ENCODE results near the gene PIRT. TPM values are rescaled to one million over a fixed set of nuclear protein-coding genes. Genes with fewer than 3 reads are reported as not detected.

PIRT gene
- total and polyA plus RNA-seq, 2 donors (not counting 1 experiment from before 2014, with no cell fraction given), result not detected

- Histone ChIP-seq H3K4me1 (ENCODE audit: control insufficient read depth in 2 of 2, insufficient read depth in 2 of 2, low read length in 2 of 2) (no peaks in the 10 kb centered on the region), H3K9ac (ENCODE audit: low read length) (no peak overlapping the region), H3K36me3 (replicated peaks in 1 of 2; ENCODE audit: control extremely low read depth in 1 of 2, control insufficient read depth in 1 of 2, extremely low read depth in 1 of 2, insufficient read depth in 2 of 2, low read length in 1 of 2) (no peaks in the 10 kb centered on the region), H3K9me3 (ENCODE audit: control extremely low read depth in 1 of 3, control insufficient read depth in 2 of 3, insufficient read depth in 1 of 3, low read length in 2 of 3) (no peaks in the 10 kb centered on the region), H3K4me3 (ENCODE audit: control extremely low read depth in 1 of 5, extremely low read depth in 1 of 5, insufficient read depth in 1 of 5, low read depth in 2 of 5, low read length in 4 of 5) (no peak overlapping the region), H3K27ac (ENCODE audit: low read length in 2 of 2) (no peak overlapping the region), H4K20me1 (ENCODE audit: control insufficient read depth, insufficient read depth, low read length, poor library complexity, severe bottlenecking) (no peaks in the 10 kb centered on the region), H3K4me2 (replicated peaks; ENCODE audit: low read depth, low read length, poor library complexity, severe bottlenecking) (no peak overlapping the region), H2AFZ (ENCODE audit: insufficient read depth, low read depth, low read length, poor library complexity, severe bottlenecking) (no peak overlapping the region), H3K27me3 (replicated peaks in 1 of 4; ENCODE audit: control extremely low read depth in 1 of 4, control insufficient read depth in 3 of 4, insufficient read depth in 4 of 4, low read length in 3 of 4) (peaks cover 0 to under 1% (median 0%) of the 10 kb centered on the region in 4 experiments), H3K79me2 (ENCODE audit: control insufficient read depth, insufficient read depth, low read length) (no peaks in the 10 kb centered on the region)
- ATAC-seq (ENCODE audit: low read depth), result no peak
- intact Hi-C loops (cut with micrococcal nuclease), result no loop called here
- whole genome bisulfite sequencing (ENCODE audit: insufficient coverage), result 83% methylated on average over 3 of the region's 5 CpGs
- Mint-ChIP-seq H3K27me3 (no peaks in the 10 kb centered on the region), H3K27ac (no peak overlapping the region), H3K4me3 (no peak overlapping the region), H3K9me3 (ENCODE audit: insufficient read depth) (no peaks in the 10 kb centered on the region), H3K4me1 (no peaks in the 10 kb centered on the region)
- ChIA-PET CTCF (interaction anchor here (1.3 kb wide), 1 partner anchor 10 kb away, joined by 3 read pairs; no protein-coding TSS in a partner anchor), POLR2A (no interaction called here)
- no peak for DNase-seq
- TF ChIP-seq, protein P1, sequence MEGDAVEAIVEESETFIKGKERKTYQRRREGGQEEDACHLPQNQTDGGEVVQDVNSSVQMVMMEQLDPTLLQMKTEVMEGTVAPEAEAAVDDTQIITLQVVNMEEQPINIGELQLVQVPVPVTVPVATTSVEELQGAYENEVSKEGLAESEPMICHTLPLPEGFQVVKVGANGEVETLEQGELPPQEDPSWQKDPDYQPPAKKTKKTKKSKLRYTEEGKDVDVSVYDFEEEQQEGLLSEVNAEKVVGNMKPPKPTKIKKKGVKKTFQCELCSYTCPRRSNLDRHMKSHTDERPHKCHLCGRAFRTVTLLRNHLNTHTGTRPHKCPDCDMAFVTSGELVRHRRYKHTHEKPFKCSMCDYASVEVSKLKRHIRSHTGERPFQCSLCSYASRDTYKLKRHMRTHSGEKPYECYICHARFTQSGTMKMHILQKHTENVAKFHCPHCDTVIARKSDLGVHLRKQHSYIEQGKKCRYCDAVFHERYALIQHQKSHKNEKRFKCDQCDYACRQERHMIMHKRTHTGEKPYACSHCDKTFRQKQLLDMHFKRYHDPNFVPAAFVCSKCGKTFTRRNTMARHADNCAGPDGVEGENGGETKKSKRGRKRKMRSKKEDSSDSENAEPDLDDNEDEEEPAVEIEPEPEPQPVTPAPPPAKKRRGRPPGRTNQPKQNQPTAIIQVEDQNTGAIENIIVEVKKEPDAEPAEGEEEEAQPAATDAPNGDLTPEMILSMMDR (IDR thresholded peaks at IDR 0.05), result no peak
- no peak for TF ChIP-seq EZH2 (IDR thresholded peaks at IDR 0.05; ENCODE audit: borderline replicate concordance, insufficient read depth, low read depth, low read length, poor library complexity, severe bottlenecking)
Measured at GRCh38 chr17:10838682-10839081, 795 bp upstream of the PIRT start.

DNA sequence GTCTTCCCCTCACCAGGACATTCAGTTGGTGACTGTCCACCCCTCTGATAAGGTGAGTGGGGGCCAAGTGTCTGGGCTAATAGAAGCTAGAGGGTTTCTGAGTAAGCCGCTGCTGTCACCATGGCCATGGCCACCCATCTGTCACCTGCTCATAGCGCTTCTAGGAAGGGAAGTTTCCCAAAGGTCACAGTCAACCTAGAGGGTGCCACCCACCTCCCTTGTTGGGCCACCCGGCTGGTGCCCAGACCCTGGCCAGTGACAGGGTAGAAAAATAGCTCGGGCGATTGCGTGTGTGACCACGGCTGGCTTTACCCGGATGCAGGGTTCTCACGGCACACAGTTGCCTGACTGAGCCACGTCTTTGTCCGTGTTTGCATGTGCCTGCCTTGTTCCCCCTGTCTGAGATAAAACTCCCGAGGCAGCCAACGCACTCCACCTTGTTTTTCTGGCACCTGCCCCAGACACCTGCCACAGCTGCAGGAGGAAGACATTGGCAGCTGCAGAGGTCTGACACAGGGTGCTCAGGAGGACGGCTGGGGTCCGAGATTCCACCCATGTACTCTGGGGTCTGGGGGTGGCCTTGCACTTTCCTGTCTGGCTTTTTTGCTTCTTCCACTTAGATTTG lies 809 bp downstream of the PIRT start:
- Mint-ChIP-seq H3K27ac (no peak overlapping the region), H3K9me3 (ENCODE audit: insufficient read depth) (no peaks in the 10 kb centered on the region), H3K27me3 (no peaks in the 10 kb centered on the region), H3K4me3 (no peak overlapping the region), H3K4me1 (no peaks in the 10 kb centered on the region)
- Histone ChIP-seq H2AFZ (ENCODE audit: insufficient read depth, low read depth, low read length, poor library complexity, severe bottlenecking) (no peak overlapping the region), H3K4me2 (replicated peaks; ENCODE audit: low read depth, low read length, poor library complexity, severe bottlenecking) (no peak overlapping the region), H3K27ac (ENCODE audit: low read length in 2 of 2) (no peak overlapping the region), H3K9ac (ENCODE audit: low read length) (no peak overlapping the region), H3K4me1 (ENCODE audit: control insufficient read depth in 2 of 2, insufficient read depth in 2 of 2, low read length in 2 of 2) (no peaks in the 10 kb centered on the region), H3K9me3 (ENCODE audit: control extremely low read depth in 1 of 3, control insufficient read depth in 2 of 3, insufficient read depth in 1 of 3, low read length in 2 of 3) (no peaks in the 10 kb centered on the region), H3K79me2 (ENCODE audit: control insufficient read depth, insufficient read depth, low read length) (no peaks in the 10 kb centered on the region), H4K20me1 (ENCODE audit: control insufficient read depth, insufficient read depth, low read length, poor library complexity, severe bottlenecking) (no peaks in the 10 kb centered on the region), H3K4me3 (ENCODE audit: control extremely low read depth in 1 of 5, extremely low read depth in 1 of 5, insufficient read depth in 1 of 5, low read depth in 2 of 5, low read length in 4 of 5) (no peak overlapping the region), H3K36me3 (replicated peaks in 1 of 2; ENCODE audit: control extremely low read depth in 1 of 2, control insufficient read depth in 1 of 2, extremely low read depth in 1 of 2, insufficient read depth in 2 of 2, low read length in 1 of 2) (no peaks in the 10 kb centered on the region), H3K27me3 (replicated peaks in 1 of 4; ENCODE audit: control extremely low read depth in 1 of 4, control insufficient read depth in 3 of 4, insufficient read depth in 4 of 4, low read length in 3 of 4) (no peaks in the 10 kb centered on the region)
- ChIA-PET CTCF (interaction anchor here (0.5 to 1.8 kb wide), 3 partner anchors 8 to 193 kb away, joined by 3 to 5 read pairs (median 3); no protein-coding TSS in a partner anchor), POLR2A (no interaction called here)
- intact Hi-C loops (cut with micrococcal nuclease), result no loop called here
- no peak for DNase-seq
- 89% methylated on average over 14 of the region's 15 CpGs for WGBS (ENCODE audit: insufficient coverage)
- no peak for ATAC-seq (ENCODE audit: low read depth)
- TF ChIP-seq, protein P1 (IDR thresholded peaks at IDR 0.05), result no peak
- no peak for TF ChIP-seq EZH2 (IDR thresholded peaks at IDR 0.05; ENCODE audit: borderline replicate concordance, insufficient read depth, low read depth, low read length, poor library complexity, severe bottlenecking)

Data from B cell (primary cell).